Astrocyte (in vitro differentiated cells and primary cell): ENCODE measurements around the gene DCAF5. TPM values are rescaled to one million over a fixed set of nuclear protein-coding genes. Genes with fewer than 3 reads are reported as not detected.

Experiments
- DNase-seq: peaks from one replicate; pipeline ENCODE4 v3.0.0-alpha.2; 2010; ENCODE audit warnings: low read depth
- FAIRE-seq: peaks from 2 replicates; lab custom pipeline; 2011; peaks lifted over from hg19 to GRCh38; lab: Jason Lieb, UNC
- H2AFZ ChIP-seq: 2 replicates; pipeline ENCODE4 v1.6.0; 2012; ENCODE audit warnings: low read depth, low read length, inconsistent platforms
- H3K27ac ChIP-seq: 2 replicates; pipeline ENCODE4 v1.5.1; 2011; ENCODE audit warnings: low read depth, low read length, inconsistent platforms
- H3K27me3 ChIP-seq: 2 replicates; pipeline ENCODE4 v1.6.0; 2011; ENCODE audit warnings: low read length, inconsistent platforms; ENCODE audit not compliant: insufficient read depth
- H3K36me3 ChIP-seq: 2 replicates; pipeline ENCODE4 v1.5.1; 2011; ENCODE audit warnings: low read length, inconsistent platforms; ENCODE audit not compliant: insufficient read depth
- H3K4me1 ChIP-seq: 2 replicates; pipeline ENCODE4 v1.5.1; 2011; ENCODE audit warnings: low read length, inconsistent platforms; ENCODE audit not compliant: insufficient read depth
- H3K4me2 ChIP-seq: 2 replicates; pipeline ENCODE4 v1.6.0; 2012; ENCODE audit warnings: low read length, inconsistent platforms
- H3K4me3 ChIP-seq: 2 replicates; pipeline ENCODE4 v1.5.1; 2011; ENCODE audit warnings: low read depth, mild to moderate bottlenecking, low read length, inconsistent platforms; ENCODE audit not compliant: insufficient read depth
- H3K79me2 ChIP-seq: 2 replicates; pipeline ENCODE4 v1.6.0; 2012; ENCODE audit warnings: mild to moderate bottlenecking, low read length, inconsistent platforms; ENCODE audit not compliant: insufficient read depth
- H3K9ac ChIP-seq: 2 replicates; pipeline ENCODE4 v1.6.0; 2012; ENCODE audit warnings: mild to moderate bottlenecking, low read length, inconsistent platforms
- H3K9me3 ChIP-seq: 2 replicates; pipeline ENCODE4 v1.5.1; 2012; ENCODE audit warnings: low read depth, mild to moderate bottlenecking, low read length, inconsistent platforms; ENCODE audit not compliant: insufficient read depth
- H4K20me1 ChIP-seq: 2 replicates; pipeline ENCODE4 v1.6.0; 2012; ENCODE audit warnings: low read length, inconsistent platforms; ENCODE audit not compliant: insufficient read depth
- H3K27ac Mint-ChIP-seq: one replicate; pipeline ENCODE4 v1.8.0; 2021; ENCODE audit warnings: mild to moderate bottlenecking, mixed read lengths; ENCODE audit not compliant: unreplicated experiment
- H3K27me3 Mint-ChIP-seq: one replicate; pipeline ENCODE4 v1.8.0; 2021; ENCODE audit warnings: low read depth, mixed read lengths; ENCODE audit not compliant: unreplicated experiment
- H3K36me3 Mint-ChIP-seq: one replicate; pipeline ENCODE4 v1.8.0; 2021; ENCODE audit warnings: low read depth, mixed read lengths; ENCODE audit not compliant: unreplicated experiment
- H3K4me1 Mint-ChIP-seq: one replicate; pipeline ENCODE4 v1.8.0; 2021; ENCODE audit warnings: low read depth, mixed read lengths; ENCODE audit not compliant: unreplicated experiment
- H3K4me3 Mint-ChIP-seq: one replicate; pipeline ENCODE4 v1.8.0; 2021; ENCODE audit warnings: mild to moderate bottlenecking, moderate library complexity, mixed read lengths; ENCODE audit not compliant: unreplicated experiment
- H3K9me3 Mint-ChIP-seq: one replicate; pipeline ENCODE4 v1.8.0; 2021; ENCODE audit warnings: mild to moderate bottlenecking, mixed read lengths; ENCODE audit not compliant: unreplicated experiment
- EZH2 ChIP-seq: IDR thresholded peaks from 2 replicates; pipeline ENCODE4 v1.6.1; 2012; ENCODE audit warnings: mild to moderate bottlenecking, low read length, inconsistent platforms; ENCODE audit not compliant: insufficient read depth
- total RNA-seq: library from RNA; stranded (reverse); gene quantifications from 2 replicates; pipeline ENCODE4 v1.2.1, GENCODE V29; 2021
- TF ChIP-seq, protein P1 (sequence below): IDR thresholded peaks from 2 replicates; pipeline ENCODE4 v1.5.1; 2011; ENCODE audit warnings: low read depth, mild to moderate bottlenecking, inconsistent platforms, low read length, moderate library complexity; ENCODE audit not compliant: insufficient read depth

Gene DCAF5
- total RNA-seq, 1 donor from 2014 or later: 54.6 TPM

DNA sequence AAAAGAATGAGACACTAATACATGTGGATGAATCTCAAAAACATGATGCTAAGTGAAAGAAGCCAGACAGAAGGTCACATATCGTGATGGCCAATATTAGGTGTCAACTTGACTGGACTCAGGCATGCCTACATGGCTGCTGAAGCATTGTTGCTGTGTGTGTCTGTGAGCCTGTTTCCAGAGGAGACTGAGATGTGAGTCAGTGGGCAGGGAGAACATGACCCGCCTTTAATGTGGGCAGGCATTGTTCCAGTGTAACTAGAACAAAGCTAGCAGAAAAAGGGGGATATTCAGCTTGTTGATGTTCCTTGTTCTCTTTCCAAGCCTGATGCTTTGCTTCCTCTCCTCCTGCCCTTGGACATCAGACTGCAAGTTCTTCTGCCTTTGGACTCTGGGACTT lies 47.6 kb downstream of the DCAF5 start:
- peaks cover 3% of the 10 kb centered on the region for H3K36me3 Mint-ChIP-seq
- Histone ChIP-seq H4K20me1 (peaks cover 23% of the 10 kb centered on the region), H3K27me3 (no peaks in the 10 kb centered on the region), H3K4me1 (peaks cover 8% of the 10 kb centered on the region), H3K4me3 (no peak overlapping the region), H3K79me2 (peaks cover 15% of the 10 kb centered on the region), H3K36me3 (peaks cover 9% of the 10 kb centered on the region), H3K9ac (no peak overlapping the region), H3K9me3 (no peaks in the 10 kb centered on the region), H3K4me2 (peak overlapping the region; percentile 42), H2AFZ (no peak overlapping the region), H3K27ac (peak overlapping the region; percentile 43)
- FAIRE-seq: peak; percentile 50
- DNase-seq: peak; percentile 87
- peaks cover 19% of the 10 kb centered on the region for H3K4me1 Mint-ChIP-seq
- no peak overlapping the region for H3K4me3 Mint-ChIP-seq
- H3K9me3 Mint-ChIP-seq: no peaks in the 10 kb centered on the region
- H3K27ac Mint-ChIP-seq: no peak overlapping the region
- TF ChIP-seq, protein P1, sequence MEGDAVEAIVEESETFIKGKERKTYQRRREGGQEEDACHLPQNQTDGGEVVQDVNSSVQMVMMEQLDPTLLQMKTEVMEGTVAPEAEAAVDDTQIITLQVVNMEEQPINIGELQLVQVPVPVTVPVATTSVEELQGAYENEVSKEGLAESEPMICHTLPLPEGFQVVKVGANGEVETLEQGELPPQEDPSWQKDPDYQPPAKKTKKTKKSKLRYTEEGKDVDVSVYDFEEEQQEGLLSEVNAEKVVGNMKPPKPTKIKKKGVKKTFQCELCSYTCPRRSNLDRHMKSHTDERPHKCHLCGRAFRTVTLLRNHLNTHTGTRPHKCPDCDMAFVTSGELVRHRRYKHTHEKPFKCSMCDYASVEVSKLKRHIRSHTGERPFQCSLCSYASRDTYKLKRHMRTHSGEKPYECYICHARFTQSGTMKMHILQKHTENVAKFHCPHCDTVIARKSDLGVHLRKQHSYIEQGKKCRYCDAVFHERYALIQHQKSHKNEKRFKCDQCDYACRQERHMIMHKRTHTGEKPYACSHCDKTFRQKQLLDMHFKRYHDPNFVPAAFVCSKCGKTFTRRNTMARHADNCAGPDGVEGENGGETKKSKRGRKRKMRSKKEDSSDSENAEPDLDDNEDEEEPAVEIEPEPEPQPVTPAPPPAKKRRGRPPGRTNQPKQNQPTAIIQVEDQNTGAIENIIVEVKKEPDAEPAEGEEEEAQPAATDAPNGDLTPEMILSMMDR: no peak
- no peak for TF ChIP-seq EZH2
- no peaks in the 10 kb centered on the region for H3K27me3 Mint-ChIP-seq

DNA sequence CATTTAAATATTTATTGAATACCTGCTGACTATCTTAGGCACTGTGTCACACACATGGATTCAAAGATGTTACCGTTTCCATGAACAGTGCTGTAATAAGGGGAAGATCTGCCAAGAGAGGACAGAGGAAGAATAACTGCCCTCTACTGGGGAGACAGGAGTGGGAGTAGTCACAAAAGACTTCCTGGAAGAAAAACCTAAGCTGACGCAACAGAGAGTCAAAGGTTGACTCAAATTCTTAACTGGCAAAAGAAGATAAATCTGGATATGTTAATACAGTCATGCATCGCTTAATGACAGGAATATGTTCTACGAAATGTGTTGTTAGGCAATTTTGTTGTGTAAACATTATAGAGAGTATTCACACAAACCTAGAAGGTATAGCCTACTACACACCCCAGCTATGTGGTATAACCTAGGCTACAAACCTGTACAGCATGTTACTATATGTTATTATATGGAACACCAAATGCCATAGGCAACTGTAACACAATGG lies 51.5 kb downstream of the DCAF5 start:
- no peaks in the 10 kb centered on the region for H3K27me3 ChIP-seq
- no peak overlapping the region for H3K27ac ChIP-seq
- no peaks in the 10 kb centered on the region for H3K9me3 ChIP-seq
- FAIRE-seq (peak; percentile 86), DNase-seq (peak; percentile 84)
- no peak overlapping the region for H2AFZ ChIP-seq
- no peak overlapping the region for H3K4me3 Mint-ChIP-seq
- peaks cover 28% of the 10 kb centered on the region for H3K4me1 Mint-ChIP-seq
- peaks cover 3% of the 10 kb centered on the region for H3K36me3 Mint-ChIP-seq
- peaks cover 9% of the 10 kb centered on the region for H4K20me1 ChIP-seq
- no peak overlapping the region for H3K4me2 ChIP-seq
- no peaks in the 10 kb centered on the region for H3K9me3 Mint-ChIP-seq
- peak overlapping the region; percentile 73 for H3K27ac Mint-ChIP-seq
- H3K4me3 ChIP-seq: no peak overlapping the region
- H3K9ac ChIP-seq: no peak overlapping the region
- TF ChIP-seq EZH2: no peak
- TF ChIP-seq, protein P1: peak; percentile 80
- no peaks in the 10 kb centered on the region for H3K27me3 Mint-ChIP-seq
- H3K4me1 ChIP-seq: peaks cover 8% of the 10 kb centered on the region
- H3K36me3 ChIP-seq: peaks cover 4% of the 10 kb centered on the region
- H3K79me2 ChIP-seq: peaks cover 12% of the 10 kb centered on the region

DNA sequence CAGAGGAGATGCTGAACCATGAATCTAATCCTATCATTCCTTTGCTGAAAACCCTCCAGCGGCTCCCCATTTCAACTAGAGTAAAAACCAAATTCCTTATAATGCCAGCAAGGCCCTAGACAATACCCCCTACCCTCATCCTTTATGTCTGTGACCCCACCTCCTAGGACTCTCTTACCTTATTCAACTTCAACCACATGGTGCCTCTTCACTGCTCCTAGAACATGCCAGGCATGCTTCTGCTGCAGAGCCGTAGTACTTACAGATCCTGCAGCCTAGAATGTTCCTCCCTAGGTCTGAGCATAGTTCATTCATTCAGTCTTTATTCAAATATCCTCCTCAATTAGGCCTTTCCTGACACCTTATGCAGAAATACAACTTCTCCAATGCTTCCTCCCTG lies 54.9 kb downstream of the DCAF5 start:
- Histone ChIP-seq H3K4me3 (no peak overlapping the region), H2AFZ (no peak overlapping the region), H3K4me1 (peaks cover 24% of the 10 kb centered on the region), H3K9me3 (no peaks in the 10 kb centered on the region), H3K27me3 (no peaks in the 10 kb centered on the region), H3K36me3 (no peaks in the 10 kb centered on the region), H3K4me2 (no peak overlapping the region), H4K20me1 (peaks cover 7% of the 10 kb centered on the region), H3K9ac (no peak overlapping the region), H3K79me2 (peaks cover 17% of the 10 kb centered on the region), H3K27ac (no peak overlapping the region)
- Mint-ChIP-seq H3K36me3 (peaks cover 1% of the 10 kb centered on the region), H3K27ac (no peak overlapping the region), H3K9me3 (no peaks in the 10 kb centered on the region), H3K4me3 (peak overlapping the region; percentile 14), H3K4me1 (peaks cover 54% of the 10 kb centered on the region), H3K27me3 (no peaks in the 10 kb centered on the region)
- FAIRE-seq (no peak), DNase-seq (no peak)
- TF ChIP-seq, protein P1: no peak
- TF ChIP-seq EZH2: no peak
